CD4-positive, alpha-beta T cell treated with Interleukin-4 for 4 hours (primary cell): Measurements from ENCODE around the gene MROH9.

Source experiments
- DNase-seq: peaks from one replicate; pipeline ENCODE4 v3.0.0-alpha.2; 2020

The MROH9 gene

DNA sequence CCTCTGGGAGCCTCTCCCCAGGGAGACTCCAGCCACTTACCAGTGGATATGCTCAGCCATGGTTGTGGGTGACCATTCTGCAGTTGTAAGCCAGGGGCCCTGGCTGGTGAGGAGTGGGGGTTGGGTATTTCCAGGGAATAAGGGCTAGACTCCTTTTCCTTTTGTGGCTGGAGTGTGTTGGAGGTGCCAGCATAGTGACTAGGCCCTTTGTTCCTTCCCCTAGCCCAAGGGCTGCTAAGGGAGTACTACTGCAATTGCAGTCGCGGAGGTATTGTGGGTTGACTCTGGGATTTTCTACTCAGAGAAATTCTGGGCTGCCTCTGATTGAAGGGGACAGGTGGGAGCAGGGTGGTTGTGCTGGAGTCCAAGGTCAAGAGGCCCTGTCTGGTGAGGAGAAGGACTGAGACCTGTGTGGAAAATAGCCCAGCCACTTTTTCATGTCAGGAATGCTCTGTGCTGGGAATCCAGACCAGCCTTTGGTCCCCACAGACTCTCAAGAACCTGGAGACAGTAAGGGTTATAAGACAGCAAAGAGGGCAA, 43.1 kb downstream of the MROH9 start:
- DNase-seq = no peak

DNA sequence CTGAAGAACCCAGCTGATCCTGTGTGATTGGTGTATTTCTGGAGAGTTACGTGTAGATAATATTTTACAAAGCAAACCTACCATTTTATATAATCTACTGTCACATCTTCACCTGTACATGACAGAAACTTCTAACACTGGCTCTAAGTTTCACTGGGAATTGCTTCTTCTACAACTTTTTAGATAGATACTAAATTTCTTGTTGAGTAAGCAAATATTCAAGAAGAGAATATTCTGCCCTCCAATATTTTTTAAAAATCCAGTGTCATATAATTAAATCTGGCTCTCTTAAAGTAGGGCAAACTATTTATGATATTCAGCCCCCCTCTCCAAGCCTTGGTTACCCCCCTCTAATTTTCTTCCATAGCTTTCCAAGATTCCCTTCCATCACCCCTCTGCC, 50.1 kb downstream of the MROH9 start:
- DNase-seq = no peak

DNA sequence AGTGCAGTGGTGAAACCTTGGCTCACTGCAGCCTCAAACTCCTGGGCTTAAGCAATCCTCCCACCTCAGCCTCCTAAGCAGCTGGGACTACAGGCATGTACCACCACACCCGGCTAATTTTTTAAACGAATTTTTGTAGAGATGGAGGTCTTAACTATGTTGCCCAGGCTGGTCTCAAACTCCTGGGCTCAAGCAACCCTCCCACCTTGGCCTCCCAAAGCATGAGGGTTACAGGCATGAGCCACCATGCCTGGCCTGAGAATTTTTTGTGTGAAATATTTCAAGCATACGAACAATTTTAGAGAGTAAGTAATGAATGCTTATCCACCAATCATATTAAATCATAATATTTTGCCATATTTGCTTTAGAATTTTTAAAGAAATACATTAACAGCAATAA, 51.6 kb downstream of the MROH9 start:
- DNase-seq = no peak

DNA sequence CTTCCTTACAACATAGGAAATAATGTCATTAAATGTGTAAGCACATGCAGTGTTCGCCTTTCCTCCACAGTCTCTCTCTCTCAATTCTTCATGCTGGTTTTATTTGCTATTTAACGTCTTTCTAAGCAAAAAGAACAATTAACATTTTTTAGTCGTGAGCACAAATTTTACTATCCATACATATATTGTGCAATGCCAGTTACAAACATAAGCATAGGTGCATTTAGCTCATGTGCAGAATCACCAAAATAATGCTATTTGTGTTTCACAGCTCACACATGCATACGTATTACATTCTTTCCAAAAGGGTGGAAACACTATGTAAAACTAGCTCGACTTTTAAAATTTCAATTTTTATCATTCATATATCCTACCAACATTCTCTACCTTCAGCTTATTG, 52.1 kb downstream of the MROH9 start:
- DNase-seq = no peak

DNA sequence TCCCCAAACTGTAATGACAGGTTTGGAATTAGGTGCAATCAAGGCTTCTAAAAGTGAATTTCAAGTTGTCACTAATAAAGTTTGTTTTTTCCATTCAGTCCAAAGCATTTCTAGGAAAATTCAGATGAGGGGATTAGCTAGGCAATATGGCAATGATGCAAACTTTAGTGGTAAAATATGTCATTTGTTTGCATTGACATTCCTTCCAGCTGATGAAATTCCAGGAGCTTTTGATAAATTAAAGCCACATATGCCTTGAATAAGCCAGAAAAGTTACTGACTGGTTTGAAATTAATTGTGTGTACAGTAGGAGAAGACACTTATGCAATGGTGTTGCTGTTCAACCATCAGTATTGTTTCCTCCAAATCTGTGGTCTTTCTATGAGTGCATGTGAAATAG, 57.8 kb downstream of the MROH9 start:
- no peak for DNase-seq

DNA sequence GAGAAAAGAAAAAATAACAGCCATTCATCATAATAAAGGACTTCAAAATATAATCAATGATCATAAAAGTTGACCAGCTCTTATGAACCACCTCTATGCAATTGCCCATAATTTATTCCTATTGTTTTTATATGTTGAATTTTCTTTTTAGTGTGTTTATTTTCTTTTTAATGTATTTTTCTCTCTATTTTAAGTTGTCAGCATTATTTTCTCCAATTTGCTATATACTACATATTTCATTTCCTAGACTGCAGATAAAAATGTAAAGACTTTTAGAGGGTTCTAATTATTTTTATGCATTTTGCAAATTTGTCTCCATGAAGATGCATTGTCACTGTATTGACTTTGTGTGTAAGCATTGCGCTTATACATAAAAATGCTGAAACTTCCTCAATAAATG, 58.4 kb downstream of the MROH9 start:
- no peak for DNase-seq

DNA sequence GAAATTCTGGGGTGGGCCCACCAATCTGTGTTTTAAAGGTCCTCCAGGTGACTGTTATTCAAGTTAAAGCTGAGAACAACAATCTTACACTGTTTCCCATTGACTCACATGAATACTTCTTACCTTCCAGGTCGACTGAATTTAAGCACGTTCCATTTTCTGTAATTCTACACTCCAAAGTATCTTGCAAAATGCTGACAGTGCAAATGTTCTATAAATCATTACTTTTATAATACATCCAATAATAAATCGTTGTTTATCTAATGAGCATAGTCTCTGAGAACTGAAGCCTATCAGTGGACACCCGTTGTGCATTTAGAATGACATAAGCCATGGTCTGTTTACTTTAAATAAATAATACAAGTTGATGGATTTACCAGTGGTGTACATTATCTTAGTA, 79.5 kb downstream of the MROH9 start:
- no peak for DNase-seq

DNA sequence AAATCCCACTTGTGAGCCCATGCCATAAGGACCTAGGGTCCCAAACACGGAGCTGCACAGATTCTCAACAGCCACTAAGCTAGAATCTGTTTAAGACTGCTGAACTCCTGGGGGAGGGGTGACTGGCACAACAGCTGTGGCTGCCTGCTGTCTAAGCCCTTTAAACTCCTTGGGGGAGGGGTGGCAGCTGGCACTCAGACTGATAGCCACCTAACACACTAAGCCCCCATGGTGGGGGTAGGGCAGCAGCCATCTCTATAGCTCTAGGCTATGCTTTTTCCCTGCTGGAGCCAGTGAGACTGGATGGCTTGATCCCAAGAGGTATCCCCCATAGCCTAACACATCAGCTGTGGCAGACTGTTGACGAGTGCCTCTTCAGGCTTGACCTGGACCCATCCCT, 82.1 kb downstream of the MROH9 start:
- DNase-seq = no peak

DNA sequence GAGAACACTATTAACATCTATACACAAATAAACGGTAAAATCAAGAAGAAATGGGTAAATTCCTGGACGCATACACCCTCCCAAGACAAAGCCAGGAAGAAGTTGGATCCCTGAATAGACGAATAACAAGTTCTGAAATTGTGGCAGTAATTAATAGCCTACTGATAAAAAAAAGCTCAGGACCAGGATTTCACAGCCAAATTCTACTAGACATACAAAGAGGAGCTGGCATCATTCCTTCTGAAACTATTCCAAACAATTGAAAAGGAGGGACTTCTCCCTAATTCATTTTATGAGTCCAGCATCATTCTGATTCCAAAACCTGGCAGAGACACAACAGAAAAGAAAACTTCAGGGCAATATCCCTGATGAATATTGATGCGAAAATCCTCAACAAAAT, 84.6 kb downstream of the MROH9 start:
- DNase-seq = no peak

DNA sequence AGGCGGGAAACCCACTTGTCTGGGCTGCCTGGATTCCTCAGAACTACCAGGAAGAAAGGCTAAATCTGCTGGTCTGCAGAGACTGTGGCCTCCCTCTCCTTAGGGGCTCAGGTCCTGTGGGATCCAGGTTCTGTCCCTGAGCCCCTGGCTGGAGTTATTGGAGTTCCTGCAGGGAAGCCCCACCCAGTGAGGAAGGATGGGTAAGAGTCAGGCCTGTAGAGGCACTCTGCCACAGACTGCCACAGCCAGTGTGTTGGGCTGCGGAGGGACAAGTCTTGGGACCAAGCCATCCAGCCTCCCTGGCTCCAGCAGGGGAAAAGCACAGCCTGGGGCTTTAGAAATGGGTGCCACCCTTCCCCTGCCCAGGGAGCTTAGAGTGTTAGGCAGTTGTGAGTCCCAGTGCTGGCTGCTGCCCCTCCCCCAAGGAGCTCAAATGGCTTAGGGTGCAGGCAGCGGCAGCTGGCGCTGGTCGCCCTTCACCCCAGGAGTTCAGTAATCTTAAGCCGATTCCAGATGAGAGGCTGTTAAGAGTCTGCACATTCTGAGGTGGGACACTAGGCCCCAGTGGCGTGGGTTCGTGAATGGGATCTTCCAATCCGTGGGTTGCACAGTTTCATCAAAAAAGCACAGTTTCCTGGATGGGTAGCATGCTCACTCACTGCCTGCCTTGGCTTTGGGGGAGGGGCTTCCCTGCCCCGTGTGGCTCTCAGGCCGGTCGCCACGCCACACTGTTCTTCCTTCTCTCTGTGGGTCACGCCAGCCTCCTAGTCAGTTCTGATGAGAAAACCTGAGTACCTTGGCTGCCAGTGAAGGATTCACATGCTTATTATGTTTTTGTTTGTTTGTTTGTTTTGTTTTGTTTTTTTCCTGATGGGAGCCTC, 97.7 kb downstream of the MROH9 start:
- no peak for DNase-seq

DNA sequence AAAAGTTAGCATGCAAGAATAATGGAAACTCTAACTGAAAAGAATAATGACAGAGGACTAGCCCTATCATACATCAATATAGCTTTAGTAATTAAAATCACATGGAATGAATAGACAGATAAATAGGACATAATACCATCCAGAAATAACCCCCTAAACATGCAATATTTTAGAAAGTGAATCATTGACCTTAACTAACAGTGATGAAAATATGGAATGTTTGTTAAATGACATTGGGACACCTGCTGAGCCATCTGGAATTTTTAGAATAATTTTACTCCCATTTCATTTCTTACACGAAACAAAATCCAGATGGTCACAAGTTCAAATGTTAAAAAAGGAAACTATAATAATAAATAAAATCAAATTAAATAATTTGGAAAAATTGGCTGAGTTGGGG, 102.3 kb downstream of the MROH9 start:
- DNase-seq = no peak

DNA sequence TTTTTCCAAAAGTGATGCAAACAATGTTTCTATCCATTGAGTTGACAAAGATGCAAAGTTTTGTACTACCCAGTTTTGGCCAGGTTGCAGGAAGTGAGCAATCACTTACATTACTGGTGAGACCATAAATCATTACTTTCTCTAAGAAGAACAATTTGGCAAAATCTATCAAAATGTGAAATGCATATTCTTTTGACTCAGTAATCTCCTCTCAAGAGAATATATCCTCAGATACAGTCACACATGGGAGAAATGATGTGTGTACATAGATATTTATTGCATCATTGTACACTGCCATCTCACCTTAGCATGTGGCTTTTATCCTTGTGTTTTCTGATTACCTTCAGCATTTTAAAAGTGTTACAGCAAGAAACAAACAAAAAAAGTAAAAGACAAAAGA, 103.0 kb downstream of the MROH9 start:
- DNase-seq = no peak

DNA sequence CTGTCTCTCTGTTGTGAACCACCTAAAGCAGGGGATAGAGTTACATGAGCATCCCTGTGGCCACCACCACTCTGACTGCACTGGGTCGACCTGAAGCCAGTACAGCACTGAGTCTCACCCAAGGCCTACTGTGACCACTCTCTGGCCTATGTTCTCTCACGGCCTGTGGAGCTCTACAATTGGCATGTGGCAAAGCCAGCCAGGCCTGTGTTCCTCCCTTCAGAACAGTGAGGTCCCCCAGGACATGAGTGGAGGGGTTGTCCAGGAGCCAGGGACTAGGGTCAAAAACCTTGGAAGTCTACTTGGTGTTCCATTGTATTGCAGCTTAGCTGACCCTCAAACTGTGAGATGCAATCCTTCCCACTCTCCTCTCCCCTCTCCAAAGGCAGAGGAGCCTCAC, 112.7 kb downstream of the MROH9 start:
- no peak for DNase-seq

DNA sequence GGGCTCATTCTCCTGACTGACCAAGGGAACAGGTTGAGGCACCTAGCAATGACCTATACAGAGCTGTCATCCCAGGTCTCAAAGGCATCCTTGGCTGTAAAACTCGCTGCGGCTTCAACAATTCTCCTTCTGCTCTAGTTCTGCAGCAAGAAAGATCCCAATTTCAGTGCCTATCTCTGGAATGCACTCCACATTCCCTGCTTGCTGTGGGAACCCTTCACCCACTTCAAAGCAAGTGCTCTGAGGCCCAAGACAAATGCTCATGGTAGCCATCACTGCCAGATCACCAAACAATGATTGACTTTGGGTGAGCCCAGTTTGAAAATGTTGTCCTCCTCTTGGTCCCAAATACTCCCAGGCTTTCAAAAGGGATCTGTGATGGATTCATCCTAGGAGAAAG, 117.6 kb downstream of the MROH9 start:
- DNase-seq = no peak

DNA sequence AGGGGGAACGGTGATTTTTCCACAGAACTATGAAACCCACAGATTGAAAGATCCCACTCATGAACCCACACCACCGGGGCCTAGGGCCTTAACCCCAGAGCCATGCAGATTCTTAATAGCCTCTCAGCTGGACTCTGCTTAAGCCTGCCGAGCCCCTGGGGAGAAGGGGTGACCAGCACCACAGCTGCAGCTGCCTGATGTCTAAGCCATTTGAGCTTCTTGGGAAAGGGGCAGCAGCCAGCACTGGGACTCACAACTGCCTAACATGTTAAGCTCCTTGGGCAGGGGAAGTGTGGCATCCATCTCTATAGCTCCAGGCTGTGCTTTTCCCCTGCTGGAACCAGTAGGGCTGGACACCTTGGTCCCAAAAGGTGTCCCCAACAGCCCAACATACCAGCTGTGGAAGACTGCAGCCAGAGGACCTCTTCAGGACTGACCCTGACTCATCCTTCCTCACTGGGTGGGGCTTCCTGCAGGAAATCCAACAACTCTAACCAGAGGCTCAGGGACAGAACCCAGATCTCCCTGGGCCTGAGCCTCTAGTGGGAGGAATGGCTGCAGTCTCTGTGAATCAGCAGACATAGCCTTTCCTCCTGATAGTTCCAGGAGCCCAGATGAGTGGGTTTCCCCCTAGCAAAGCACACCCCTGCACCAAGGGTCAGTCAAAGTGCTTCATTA, 120.8 kb downstream of the MROH9 start:
- DNase-seq = no peak

DNA sequence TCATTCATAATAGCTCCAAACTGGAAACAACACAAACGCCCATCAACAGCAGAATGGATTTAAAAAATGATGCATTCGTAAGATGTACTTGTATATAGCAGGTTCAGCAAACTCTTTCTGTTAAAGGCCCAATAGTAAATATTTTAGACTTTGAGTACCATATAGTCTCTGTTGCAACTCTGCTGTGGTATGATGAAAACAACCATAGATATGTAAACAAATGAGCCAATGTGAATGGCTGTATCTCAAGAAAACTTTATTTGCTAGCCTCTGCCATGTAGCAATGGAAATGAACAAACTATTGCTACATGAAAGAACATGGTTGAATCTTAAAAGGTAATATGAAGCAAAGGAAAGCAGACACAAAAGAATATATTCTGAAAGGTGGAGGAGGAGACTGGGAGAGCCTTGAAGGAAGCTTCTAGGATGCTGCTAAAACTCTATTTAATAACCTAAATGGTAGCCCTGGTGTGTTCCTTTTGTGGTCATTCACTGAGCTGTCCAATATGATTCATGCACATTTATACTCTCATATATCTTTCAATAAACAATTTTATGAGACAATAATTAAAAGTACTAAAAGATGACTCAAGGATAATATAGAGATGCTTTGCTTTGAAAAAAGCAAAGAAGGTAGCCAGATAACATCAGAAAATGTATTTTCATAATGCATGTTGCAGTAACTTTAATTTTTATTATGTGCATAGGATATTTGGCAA, 126.2 kb downstream of the MROH9 start:
- no peak for DNase-seq

DNA sequence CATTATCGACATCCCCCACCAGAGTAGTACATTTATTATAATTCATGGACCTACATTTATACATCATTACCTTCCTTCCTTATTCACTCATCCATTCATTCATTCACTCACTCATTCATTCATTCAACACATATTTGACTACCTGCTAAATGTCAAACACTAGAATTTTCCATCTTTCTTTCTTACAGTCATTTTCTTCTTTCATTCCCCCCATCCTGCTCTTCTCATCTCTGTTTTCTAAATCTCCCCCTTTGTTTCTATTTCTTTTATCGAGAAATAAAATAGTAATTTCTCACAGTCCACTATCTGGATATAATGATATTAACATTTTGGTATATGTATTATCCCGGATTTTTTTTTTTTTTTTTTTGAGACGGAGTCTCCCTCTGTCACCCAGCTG, 127.6 kb downstream of the MROH9 start:
- no peak for DNase-seq

DNA sequence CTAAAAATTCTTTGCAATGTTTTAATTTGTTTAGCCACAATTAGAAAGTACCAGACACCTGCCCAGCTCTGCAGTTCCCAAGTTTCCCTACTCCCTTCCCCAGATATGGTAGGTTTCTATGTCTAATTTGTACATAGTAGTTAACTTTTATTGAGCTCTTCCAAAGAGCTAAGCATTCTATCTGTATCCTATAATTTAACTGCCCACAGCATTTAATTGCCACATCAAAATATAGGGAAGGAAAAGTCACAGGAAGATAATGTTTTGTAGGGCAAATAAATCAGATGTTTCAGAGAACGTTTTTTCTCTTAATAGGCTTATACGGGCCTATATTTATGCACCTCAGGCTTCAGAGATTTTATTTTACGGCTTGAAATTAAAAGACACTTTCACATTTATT, 139.7 kb downstream of the MROH9 start:
- DNase-seq = no peak

DNA sequence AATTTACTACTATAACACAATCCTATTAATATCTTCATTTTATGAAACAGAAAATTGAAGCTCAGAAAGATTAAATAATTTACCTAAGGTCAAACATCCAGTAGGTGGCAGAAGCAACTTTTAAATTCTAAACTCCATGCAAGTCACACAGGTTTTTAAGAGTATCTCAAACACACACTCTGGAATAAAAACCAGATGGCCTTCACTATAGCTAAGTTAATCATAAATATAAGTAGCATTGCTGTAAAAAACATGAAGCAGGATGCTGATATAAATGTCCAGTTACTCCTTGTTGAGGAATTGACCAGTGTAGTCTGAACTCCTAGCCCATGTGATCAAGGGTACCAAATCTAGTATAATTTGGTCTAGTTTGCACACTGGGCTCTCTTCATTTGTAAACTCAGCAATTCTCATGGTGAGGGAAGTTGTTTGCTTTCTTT, 146.0 kb downstream of the MROH9 start:
- no peak for DNase-seq

DNA sequence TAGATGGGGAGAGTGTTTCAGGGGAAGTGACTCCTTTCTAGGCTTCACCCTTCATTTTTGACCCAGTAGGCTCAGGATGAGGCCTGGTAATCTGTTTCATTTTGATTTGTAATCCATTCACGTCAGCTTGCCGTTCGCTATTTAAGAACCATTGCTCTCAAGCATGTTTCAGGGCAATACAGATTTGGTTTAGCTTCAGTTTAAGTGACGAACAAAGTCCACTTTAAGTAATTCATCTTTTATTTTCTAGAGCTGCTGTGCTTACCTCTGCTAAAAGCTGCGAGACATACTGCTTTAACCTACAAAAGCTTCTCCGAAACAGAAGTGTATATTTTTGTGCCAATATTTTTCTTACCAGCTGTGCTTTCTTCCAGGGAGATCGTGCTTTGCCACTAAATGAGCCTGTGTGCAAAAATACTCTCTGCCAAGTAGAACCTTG, 146.4 kb downstream of the MROH9 start:
- DNase-seq = no peak

DNA sequence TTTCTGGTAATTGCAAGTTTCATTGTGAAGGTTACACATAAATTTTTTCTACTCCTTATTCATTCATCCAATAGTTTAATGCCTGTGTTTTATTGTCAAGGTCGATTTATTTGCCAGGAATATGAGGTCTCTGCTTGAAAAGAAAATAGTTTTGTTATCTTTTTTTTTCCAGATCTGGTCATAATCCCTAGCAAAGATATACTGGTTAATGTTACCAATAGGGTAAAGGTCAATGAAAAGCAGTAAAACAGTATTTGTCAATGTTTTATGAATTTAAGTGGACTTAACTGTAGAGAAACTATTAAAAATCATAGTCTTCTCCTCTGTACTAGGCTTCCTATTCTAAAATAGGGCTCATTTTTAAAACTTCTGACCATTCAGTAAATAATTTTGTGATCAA, 147.3 kb downstream of the MROH9 start:
- no peak for DNase-seq

DNA sequence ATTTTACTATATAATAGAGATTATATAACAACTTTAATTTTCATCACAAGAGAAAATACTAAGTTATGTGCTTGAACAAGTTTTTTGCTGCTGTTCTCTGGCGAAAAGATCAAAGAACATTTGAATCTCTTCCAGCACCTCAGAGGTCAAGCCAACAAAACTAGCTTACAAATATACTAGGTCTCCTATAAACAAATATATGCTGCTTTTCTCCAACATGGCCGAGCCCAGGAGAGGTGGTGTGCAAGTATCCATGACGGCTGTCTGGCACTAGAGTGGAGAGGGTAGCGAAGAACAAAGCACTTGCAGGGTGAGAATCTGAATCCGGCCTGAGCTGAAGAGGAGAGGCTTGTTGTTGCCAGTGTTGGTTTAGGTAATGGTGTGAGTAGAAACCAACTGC, 147.9 kb downstream of the MROH9 start:
- DNase-seq = no peak

DNA sequence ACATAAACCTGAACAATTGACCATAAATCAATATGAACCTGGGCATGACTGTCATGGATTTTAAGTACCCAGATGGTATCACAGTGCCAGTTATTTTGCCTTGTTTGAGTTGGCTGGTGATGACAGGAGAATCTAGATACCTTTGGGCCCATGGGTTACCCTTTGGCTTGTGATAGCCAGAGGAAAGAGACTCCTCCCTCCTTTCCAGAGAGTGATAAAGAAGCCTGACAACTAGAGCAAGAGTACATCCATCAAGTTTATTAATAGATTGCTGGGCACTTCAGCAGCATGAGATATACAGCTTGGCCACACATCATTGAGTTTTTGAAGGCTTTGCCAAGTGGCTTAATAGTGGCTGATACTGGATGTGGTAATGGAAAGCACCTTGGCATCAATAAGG, 148.8 kb downstream of the MROH9 start:
- no peak for DNase-seq

DNA sequence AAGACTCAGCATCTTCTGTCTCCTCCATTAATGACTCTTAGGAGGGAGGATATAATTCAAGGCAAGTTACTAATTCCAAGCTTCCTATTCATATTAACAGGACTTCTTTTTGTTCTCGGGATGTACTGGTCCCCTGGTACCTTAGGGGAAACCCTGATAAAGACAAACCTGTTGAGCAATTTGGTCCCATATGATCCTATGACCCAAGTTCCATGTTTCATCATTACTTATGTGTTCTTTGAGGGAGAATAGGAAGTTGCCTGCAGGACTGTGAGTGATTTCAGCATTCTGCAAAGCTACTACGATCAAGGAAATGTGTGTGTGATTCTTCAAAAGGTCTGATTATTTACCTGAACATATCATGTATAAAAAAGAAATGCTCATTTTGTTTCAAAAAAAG, 149.5 kb downstream of the MROH9 start:
- no peak for DNase-seq
